Keratinocyte (primary cell): ENCODE data around the gene RAP1GAP2. TPM values are rescaled to one million over a fixed set of nuclear protein-coding genes. Genes with fewer than 3 reads are reported as not detected.

Experiments
- DNase-seq: peaks from one replicate; pipeline ENCODE4 v3.0.0-alpha.2; 2011; ENCODE audit warnings: low read depth, missing footprints, low spot score
- FAIRE-seq: peaks from 2 replicates; lab custom pipeline; 2011; peaks lifted over from hg19 to GRCh38; lab: Jason Lieb, UNC
- H2AFZ ChIP-seq: 2 replicates; pipeline ENCODE4 v1.6.0; 2012; ENCODE audit warnings: low read length, control low read depth, inconsistent platforms; ENCODE audit not compliant: control insufficient read depth
- H3K27ac ChIP-seq: 2 replicates; pipeline ENCODE4 v1.5.1; 2011; ENCODE audit warnings: low read length; ENCODE audit not compliant: control insufficient read depth, insufficient read depth
- H3K27me3 ChIP-seq: 3 replicates; pipeline ENCODE4 v1.6.0; 2011; ENCODE audit warnings: low read length; ENCODE audit not compliant: control insufficient read depth, insufficient read depth; ENCODE audit errors: extremely low read depth
- H3K36me3 ChIP-seq, 2 experiments: 2 replicates in 1 of 2; 3 replicates in 1 of 2; pipeline ENCODE4 v1.5.1; 2011; ENCODE audit warnings: low read length in 2 of 2, mild to moderate bottlenecking in 1 of 2; ENCODE audit not compliant: control insufficient read depth in 2 of 2, insufficient read depth in 2 of 2; ENCODE audit errors: extremely low read depth in 1 of 2
- H3K4me1 ChIP-seq: 3 replicates; pipeline ENCODE4 v1.5.1; 2011; ENCODE audit warnings: low read length; ENCODE audit not compliant: control insufficient read depth, insufficient read depth; ENCODE audit errors: extremely low read depth
- H3K4me2 ChIP-seq: 3 replicates; pipeline ENCODE4 v1.6.0; 2011; ENCODE audit warnings: low read depth, low read length; ENCODE audit not compliant: control insufficient read depth, insufficient read depth; ENCODE audit errors: extremely low read depth
- H3K4me3 ChIP-seq, 3 experiments: fragments of 200-600 bp in 1 of 3; sonication (generic) in 1 of 3; 2 replicates in 2 of 3; 3 replicates in 1 of 3; pipeline ENCODE4 v1.5.1; 2011 to 2016; ENCODE audit warnings: low read length in 3 of 3, mild to moderate bottlenecking in 3 of 3, control low read depth in 2 of 3, inconsistent platforms in 1 of 3, low read depth in 1 of 3, mixed read lengths in 1 of 3, mixed run types in 1 of 3, moderate library complexity in 1 of 3; ENCODE audit not compliant: control insufficient read depth in 2 of 3, insufficient read depth in 2 of 3; ENCODE audit errors: extremely low read depth in 1 of 3
- H3K79me2 ChIP-seq: 2 replicates; pipeline ENCODE4 v1.6.0; 2012; ENCODE audit warnings: low read length; ENCODE audit not compliant: control insufficient read depth, insufficient read depth
- H3K9ac ChIP-seq: 3 replicates; pipeline ENCODE4 v1.6.0; 2011; ENCODE audit warnings: low read length; ENCODE audit not compliant: control insufficient read depth, insufficient read depth; ENCODE audit errors: extremely low read depth
- H3K9me1 ChIP-seq: 3 replicates; pipeline ENCODE4 v1.6.0; 2011; ENCODE audit warnings: low read length; ENCODE audit not compliant: control insufficient read depth, insufficient read depth; ENCODE audit errors: extremely low read depth
- H3K9me3 ChIP-seq: 2 replicates; pipeline ENCODE4 v1.5.1; 2012; ENCODE audit warnings: low read depth, low read length; ENCODE audit not compliant: control insufficient read depth
- H4K20me1 ChIP-seq: 3 replicates; pipeline ENCODE4 v1.6.0; 2011; ENCODE audit warnings: low read length; ENCODE audit not compliant: control insufficient read depth, insufficient read depth; ENCODE audit errors: extremely low read depth
- EZH2 ChIP-seq: IDR thresholded peaks from one replicate; pipeline ENCODE4 v1.6.1; 2012; ENCODE audit warnings: inconsistent platforms, mild to moderate bottlenecking, low read length, moderate library complexity
- dilution Hi-C: fragments of 300-500 bp; cut with MboI; formaldehyde crosslinking; loops from one replicate; pipeline ENCODE4 v1.7.0; 2020; ENCODE audit warnings: low sequenced_read_pairs; ENCODE audit not compliant: extremely low pct_ligation_motif_present
- polyA plus RNA-seq, 5 experiments: library from polyadenylated mRNA; depleted of rRNA in 3 of 5; stranded (reverse) in 3 of 5; stranded (forward) in 1 of 5; unstranded in 1 of 5; fragments of >200 nt; gene quantifications; 1 replicate in 1 of 5; 2 replicates in 3 of 5; 3 replicates in 1 of 5; pipeline versions ENCODE4 v1.2.1 to v1.2.3, GENCODE V29; 2011 to 2012; ENCODE audit warnings: missing spikeins in 2 of 5, low read depth in 1 of 5, low replicate concordance in 1 of 5
- TF ChIP-seq, protein P1 (sequence below), 3 experiments: IDR thresholded peaks in 1 of 3; conservative IDR thresholded peaks in 1 of 3; optimal IDR thresholded peaks in 1 of 3; 2 replicates in 2 of 3; 3 replicates in 1 of 3; pipeline versions ENCODE3 to v1.5.1; 2011; ENCODE audit warnings: low read length in 3 of 3, mild to moderate bottlenecking in 3 of 3, moderate library complexity in 2 of 3, control low read depth in 1 of 3, inconsistent platforms in 1 of 3; ENCODE audit not compliant: insufficient read depth in 2 of 3; ENCODE audit errors: extremely low read depth in 1 of 3

RAP1GAP2 gene
- polyA plus RNA-seq, 1 donor (not counting 4 experiments of a cell fraction or from before 2014, with no cell fraction given), result 13.6 TPM

DNA sequence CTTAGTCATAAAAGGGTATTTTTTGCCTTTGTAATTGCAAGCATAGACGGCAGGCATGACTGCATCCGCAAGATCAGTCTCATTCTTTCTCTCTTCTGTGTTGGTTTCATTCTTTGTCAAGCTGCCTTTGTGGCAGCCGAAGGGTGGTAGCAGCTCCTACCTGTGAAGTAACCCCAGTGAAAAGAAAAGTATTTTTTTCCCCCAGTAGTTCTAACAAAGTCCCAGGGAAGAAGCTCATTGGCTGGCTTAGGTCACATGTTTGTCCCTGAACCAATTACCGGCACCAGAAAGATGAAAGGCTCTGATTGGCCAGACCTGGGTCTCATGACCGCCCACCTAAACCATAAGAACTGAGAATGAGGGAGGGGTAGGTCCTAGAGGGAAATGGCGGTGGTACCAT is 110.7 kb downstream of the RAP1GAP2 start:
- H3K36me3 ChIP-seq, result peaks cover 4 to 6% of the 10 kb centered on the region in 2 experiments
- H3K9me1 ChIP-seq, result no peaks in the 10 kb centered on the region
- H3K4me3 ChIP-seq, result no peak overlapping the region
- H2AFZ ChIP-seq, result no peak overlapping the region
- no peak overlapping the region for H3K4me2 ChIP-seq
- TF ChIP-seq EZH2, result no peak
- TF ChIP-seq, protein P1, sequence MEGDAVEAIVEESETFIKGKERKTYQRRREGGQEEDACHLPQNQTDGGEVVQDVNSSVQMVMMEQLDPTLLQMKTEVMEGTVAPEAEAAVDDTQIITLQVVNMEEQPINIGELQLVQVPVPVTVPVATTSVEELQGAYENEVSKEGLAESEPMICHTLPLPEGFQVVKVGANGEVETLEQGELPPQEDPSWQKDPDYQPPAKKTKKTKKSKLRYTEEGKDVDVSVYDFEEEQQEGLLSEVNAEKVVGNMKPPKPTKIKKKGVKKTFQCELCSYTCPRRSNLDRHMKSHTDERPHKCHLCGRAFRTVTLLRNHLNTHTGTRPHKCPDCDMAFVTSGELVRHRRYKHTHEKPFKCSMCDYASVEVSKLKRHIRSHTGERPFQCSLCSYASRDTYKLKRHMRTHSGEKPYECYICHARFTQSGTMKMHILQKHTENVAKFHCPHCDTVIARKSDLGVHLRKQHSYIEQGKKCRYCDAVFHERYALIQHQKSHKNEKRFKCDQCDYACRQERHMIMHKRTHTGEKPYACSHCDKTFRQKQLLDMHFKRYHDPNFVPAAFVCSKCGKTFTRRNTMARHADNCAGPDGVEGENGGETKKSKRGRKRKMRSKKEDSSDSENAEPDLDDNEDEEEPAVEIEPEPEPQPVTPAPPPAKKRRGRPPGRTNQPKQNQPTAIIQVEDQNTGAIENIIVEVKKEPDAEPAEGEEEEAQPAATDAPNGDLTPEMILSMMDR (optimal IDR thresholded peaks at IDR 0.05 in 1 of 3, IDR thresholded peaks at IDR 0.05 in 1 of 3, conservative IDR thresholded peaks at IDR 0.05 in 1 of 3; ENCODE audit: extremely low read depth in 1 of 3, insufficient read depth in 2 of 3, low read length in 3 of 3), result no peak
- dilution Hi-C loops, result no loop called here
- H3K9me3 ChIP-seq, result no peaks in the 10 kb centered on the region
- H3K27ac ChIP-seq, result no peak overlapping the region
- H4K20me1 ChIP-seq, result peaks cover 3% of the 10 kb centered on the region
- no peaks in the 10 kb centered on the region for H3K27me3 ChIP-seq
- no peaks in the 10 kb centered on the region for H3K4me1 ChIP-seq
- no peak for FAIRE-seq
- peaks cover 7% of the 10 kb centered on the region for H3K79me2 ChIP-seq
- no peak overlapping the region for H3K9ac ChIP-seq
- DNase-seq, result no peak

DNA sequence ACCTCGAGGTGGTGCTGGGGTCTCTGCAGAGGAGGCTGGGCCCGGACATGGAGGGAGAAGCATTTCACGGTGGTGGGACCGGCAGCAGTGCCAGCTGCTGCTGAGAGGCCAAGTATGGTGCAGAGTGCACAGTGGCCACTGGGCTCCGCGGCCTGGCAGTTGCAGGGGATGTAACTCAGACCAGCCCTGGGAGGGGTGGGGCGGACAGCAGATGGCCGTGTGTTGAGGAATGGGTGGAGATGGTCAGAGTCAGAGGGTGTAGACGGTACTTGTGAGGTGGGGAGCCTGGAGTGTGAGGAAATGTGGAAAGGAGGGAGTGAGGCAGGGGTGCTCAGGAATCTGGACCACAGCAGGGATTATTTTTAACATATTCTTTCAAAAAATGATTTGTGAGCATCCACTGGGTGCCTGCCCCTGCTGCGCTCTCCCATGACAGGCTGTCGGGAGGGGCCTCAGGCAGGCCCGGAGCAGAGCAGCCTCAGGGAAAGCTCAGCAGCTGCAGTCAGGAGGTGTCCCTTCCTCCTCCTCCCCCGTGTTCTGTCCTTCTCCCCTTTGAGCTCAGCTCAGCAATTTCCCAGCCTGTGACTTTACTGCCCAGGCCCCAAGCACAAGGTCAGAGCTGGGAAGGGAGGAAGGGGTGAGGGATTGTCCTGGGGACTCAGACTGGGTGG is 113.1 kb downstream of the RAP1GAP2 start:
- no peak for DNase-seq
- Histone ChIP-seq H3K9me1 (no peaks in the 10 kb centered on the region), H3K27ac (no peak overlapping the region), H3K79me2 (peaks cover under 1% of the 10 kb centered on the region), H2AFZ (no peak overlapping the region), H3K4me2 (no peak overlapping the region), H3K4me1 (no peaks in the 10 kb centered on the region), H3K4me3 (no peak overlapping the region), H3K9ac (no peak overlapping the region), H3K9me3 (no peaks in the 10 kb centered on the region), H4K20me1 (peaks cover 3% of the 10 kb centered on the region), H3K36me3 (peaks cover 4 to 6% of the 10 kb centered on the region in 2 experiments), H3K27me3 (no peaks in the 10 kb centered on the region)
- dilution Hi-C loops, result no loop called here
- TF ChIP-seq EZH2, result no peak
- TF ChIP-seq, protein P1 (optimal IDR thresholded peaks at IDR 0.05 in 1 of 3, IDR thresholded peaks at IDR 0.05 in 1 of 3, conservative IDR thresholded peaks at IDR 0.05 in 1 of 3; ENCODE audit: extremely low read depth in 1 of 3, insufficient read depth in 2 of 3, low read length in 3 of 3), result no peak
- no peak for FAIRE-seq
